Endothelial cell (in vitro differentiated cells): Measurements from ENCODE around the gene GNAS. TPM values are rescaled to one million over a fixed set of nuclear protein-coding genes. Genes with fewer than 3 reads are reported as not detected.
A peak's percentile ranks its signal among the peaks of the same experiment; 100 is the strongest.

ENCODE experiments used
- DNase-seq: peaks from one replicate; pipeline ENCODE4 v3.0.0; 2021; ENCODE audit warnings: low spot score
- H3K27ac Mint-ChIP-seq: one replicate; pipeline ENCODE4 v1.8.0; 2021; ENCODE audit warnings: mixed read lengths, inconsistent platforms; ENCODE audit not compliant: unreplicated experiment
- H3K27me3 Mint-ChIP-seq: one replicate; pipeline ENCODE4 v1.8.0; 2021; ENCODE audit warnings: mild to moderate bottlenecking, moderate library complexity, mixed read lengths, inconsistent platforms; ENCODE audit not compliant: unreplicated experiment
- H3K36me3 Mint-ChIP-seq: one replicate; pipeline ENCODE4 v1.8.0; 2021; ENCODE audit warnings: mild to moderate bottlenecking, low read depth, mixed read lengths, inconsistent platforms; ENCODE audit not compliant: unreplicated experiment
- H3K4me1 Mint-ChIP-seq: one replicate; pipeline ENCODE4 v1.8.0; 2021; ENCODE audit warnings: mild to moderate bottlenecking, mixed read lengths, inconsistent platforms; ENCODE audit not compliant: unreplicated experiment
- H3K4me3 Mint-ChIP-seq: one replicate; pipeline ENCODE4 v1.8.0; 2021; ENCODE audit warnings: mild to moderate bottlenecking, mixed read lengths, inconsistent platforms; ENCODE audit not compliant: unreplicated experiment
- H3K9me3 Mint-ChIP-seq: one replicate; pipeline ENCODE4 v1.8.0; 2021; ENCODE audit warnings: mixed read lengths, inconsistent platforms; ENCODE audit not compliant: unreplicated experiment
- total RNA-seq: library from RNA; stranded (reverse); fragmentation: NEBNext Ultra II Directional; extraction: Animal tissue kit (Norgen Biotek cat#: 25700); gene quantifications from one replicate; pipeline ENCODE4 v1.2.1, GENCODE V29; 2021; ENCODE audit not compliant: unreplicated experiment
- TF ChIP-seq, protein P1 (sequence below): fragments of 200-600 bp; sonication (generic); IDR thresholded peaks from one replicate; pipeline ENCODE4 v1.5.0; 2021; ENCODE audit warnings: antibody characterized with exemption; ENCODE audit not compliant: unreplicated experiment

The GNAS gene
- total RNA-seq, 1 donor from 2014 or later: 1,989 TPM

DNA sequence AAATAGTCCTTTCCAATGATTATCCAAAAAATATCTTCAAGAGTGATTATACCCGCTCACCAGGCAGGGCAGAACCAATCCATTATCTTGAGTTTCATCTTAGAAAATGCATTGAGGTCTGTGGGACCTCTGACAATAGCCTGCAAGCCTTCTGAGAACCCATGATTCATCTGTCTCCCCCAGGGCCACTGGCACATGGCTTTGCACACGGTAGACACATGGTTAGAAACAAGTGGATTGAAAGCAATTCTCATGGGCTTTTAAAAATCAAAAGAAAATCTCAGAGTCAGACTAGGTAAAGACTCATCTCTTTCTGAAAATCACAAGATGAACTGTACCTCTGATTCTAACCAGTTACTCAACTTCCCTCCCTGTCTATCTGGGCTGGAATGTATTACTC is 17.3 kb upstream of the GNAS start:
- H3K4me3 Mint-ChIP-seq: no peak overlapping the region
- peaks cover 2% of the 10 kb centered on the region for H3K36me3 Mint-ChIP-seq
- TF ChIP-seq, protein P1, sequence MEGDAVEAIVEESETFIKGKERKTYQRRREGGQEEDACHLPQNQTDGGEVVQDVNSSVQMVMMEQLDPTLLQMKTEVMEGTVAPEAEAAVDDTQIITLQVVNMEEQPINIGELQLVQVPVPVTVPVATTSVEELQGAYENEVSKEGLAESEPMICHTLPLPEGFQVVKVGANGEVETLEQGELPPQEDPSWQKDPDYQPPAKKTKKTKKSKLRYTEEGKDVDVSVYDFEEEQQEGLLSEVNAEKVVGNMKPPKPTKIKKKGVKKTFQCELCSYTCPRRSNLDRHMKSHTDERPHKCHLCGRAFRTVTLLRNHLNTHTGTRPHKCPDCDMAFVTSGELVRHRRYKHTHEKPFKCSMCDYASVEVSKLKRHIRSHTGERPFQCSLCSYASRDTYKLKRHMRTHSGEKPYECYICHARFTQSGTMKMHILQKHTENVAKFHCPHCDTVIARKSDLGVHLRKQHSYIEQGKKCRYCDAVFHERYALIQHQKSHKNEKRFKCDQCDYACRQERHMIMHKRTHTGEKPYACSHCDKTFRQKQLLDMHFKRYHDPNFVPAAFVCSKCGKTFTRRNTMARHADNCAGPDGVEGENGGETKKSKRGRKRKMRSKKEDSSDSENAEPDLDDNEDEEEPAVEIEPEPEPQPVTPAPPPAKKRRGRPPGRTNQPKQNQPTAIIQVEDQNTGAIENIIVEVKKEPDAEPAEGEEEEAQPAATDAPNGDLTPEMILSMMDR: no peak
- no peak for DNase-seq
- no peak overlapping the region for H3K27ac Mint-ChIP-seq
- H3K4me1 Mint-ChIP-seq: peaks cover 12% of the 10 kb centered on the region
- H3K9me3 Mint-ChIP-seq: no peaks in the 10 kb centered on the region
- peaks cover 11% of the 10 kb centered on the region for H3K27me3 Mint-ChIP-seq

GRCh38 chr20:58836616-58837204 is 15.8 kb upstream of the GNAS start:
- no peak for DNase-seq
- no peak overlapping the region for H3K4me3 Mint-ChIP-seq
- H3K9me3 Mint-ChIP-seq: no peaks in the 10 kb centered on the region
- H3K4me1 Mint-ChIP-seq: peaks cover 14% of the 10 kb centered on the region
- peaks cover 16% of the 10 kb centered on the region for H3K27me3 Mint-ChIP-seq
- peak overlapping the region; percentile 11 for H3K27ac Mint-ChIP-seq
- TF ChIP-seq, protein P1: no peak
- H3K36me3 Mint-ChIP-seq: peaks cover 9% of the 10 kb centered on the region

GRCh38 chr20:58837717-58838116 is 14.8 kb upstream of the GNAS start:
- no peaks in the 10 kb centered on the region for H3K9me3 Mint-ChIP-seq
- H3K27ac Mint-ChIP-seq: no peak overlapping the region
- TF ChIP-seq, protein P1: no peak
- H3K4me3 Mint-ChIP-seq: no peak overlapping the region
- peaks cover 16% of the 10 kb centered on the region for H3K27me3 Mint-ChIP-seq
- DNase-seq: no peak
- H3K4me1 Mint-ChIP-seq: peaks cover 15% of the 10 kb centered on the region
- H3K36me3 Mint-ChIP-seq: peaks cover 15% of the 10 kb centered on the region

- H3K9me3 Mint-ChIP-seq: no peaks in the 10 kb centered on the region
- H3K4me3 Mint-ChIP-seq: no peak overlapping the region
- H3K4me1 Mint-ChIP-seq: peaks cover 15% of the 10 kb centered on the region
- TF ChIP-seq, protein P1: no peak
- DNase-seq: no peak
- H3K27ac Mint-ChIP-seq: no peak overlapping the region
- H3K36me3 Mint-ChIP-seq: peaks cover 15% of the 10 kb centered on the region
- H3K27me3 Mint-ChIP-seq: peaks cover 12% of the 10 kb centered on the region
Measured at GRCh38 chr20:58838174-58838573, 14.3 kb upstream of the GNAS start.

DNA sequence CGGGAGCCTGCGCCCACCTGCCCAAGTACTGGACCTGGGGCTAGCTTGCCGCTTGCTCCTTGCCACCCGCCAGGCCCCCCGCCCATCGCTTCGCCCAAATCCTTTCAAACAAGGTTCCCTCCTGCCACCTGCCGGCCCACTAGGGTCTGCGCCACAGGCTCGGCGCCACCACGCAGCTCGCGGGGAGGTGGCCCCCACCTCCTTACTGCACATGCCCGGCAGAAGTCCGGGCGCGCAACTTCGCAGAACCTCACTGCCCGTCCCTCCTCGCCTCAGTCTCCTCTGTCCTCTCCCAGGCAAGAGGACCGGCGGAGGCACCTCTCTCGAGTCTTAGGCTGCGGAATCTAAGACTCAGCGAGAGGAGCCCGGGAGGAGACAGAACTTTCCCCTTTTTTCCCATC is 13.0 kb upstream of the GNAS start:
- Mint-ChIP-seq H3K4me1 (peaks cover 19% of the 10 kb centered on the region), H3K4me3 (no peak overlapping the region), H3K36me3 (peaks cover 15% of the 10 kb centered on the region), H3K9me3 (no peaks in the 10 kb centered on the region), H3K27ac (no peak overlapping the region), H3K27me3 (peaks cover 14% of the 10 kb centered on the region)
- TF ChIP-seq, protein P1: peak; percentile 38
- peak; percentile 57 for DNase-seq
